Measurements from ENCODE around the gene PRDM16. TPM values are rescaled to one million over a fixed set of nuclear protein-coding genes. Genes with fewer than 3 reads are reported as not detected.

The PRDM16 gene
- total and polyA plus RNA-seq, 2 of the 8 experiments (the other 6 are each of a cell fraction or from before 2014, with no cell fraction given) = 0.39 to 0.43 TPM

DNA sequence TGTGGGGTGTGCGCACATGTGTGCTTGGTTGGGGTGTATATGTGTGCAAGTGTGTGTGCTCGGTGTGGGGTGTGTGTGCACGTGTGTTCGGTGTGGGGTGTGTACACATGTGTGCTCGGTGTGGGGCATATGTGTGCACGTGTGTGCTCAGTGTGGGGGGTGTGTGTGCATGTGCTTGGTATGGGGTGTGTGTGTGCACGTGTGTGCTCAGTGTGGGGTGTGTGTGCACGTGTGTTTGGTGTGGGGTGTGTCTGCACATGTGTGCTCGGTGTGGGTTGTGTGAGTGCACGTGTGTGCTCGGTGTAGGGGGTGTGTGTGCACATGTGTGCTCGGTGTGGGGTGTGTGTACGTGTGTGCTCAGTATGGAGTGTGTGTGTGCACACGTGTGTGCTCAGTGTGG lies 77.5 kb downstream of the PRDM16 start:
- Histone ChIP-seq H3K36me3 (ENCODE audit: control insufficient read depth in 2 of 4, insufficient read depth in 4 of 4, low read length in 3 of 4) (no peaks in the 10 kb centered on the region), H3K18ac (ENCODE audit: extremely low read depth, low read length) (no peak overlapping the region), H3K9me3 (ENCODE audit: insufficient read depth in 2 of 2, low read depth in 1 of 2, low read length in 1 of 2) (no peaks in the 10 kb centered on the region; a peak in 1 of 4 replicates), H3K14ac (ENCODE audit: insufficient read length) (no peak overlapping the region), H4K5ac (ENCODE audit: insufficient read length, low read depth, low read length) (no peak overlapping the region), H4K91ac (replicated peaks; ENCODE audit: insufficient read length, low read length) (peak overlapping the region; percentile 27), H3K23ac (ENCODE audit: insufficient read length) (no peak overlapping the region), H4K8ac (ENCODE audit: extremely low read depth, insufficient read depth, low read length) (no peak overlapping the region), H2BK5ac (ENCODE audit: low read depth, low read length) (no peak overlapping the region), H3K27me3 (replicated peaks in 1 of 4; ENCODE audit: control insufficient read depth in 3 of 4, extremely low read depth in 1 of 4, insufficient read depth in 3 of 4, low read length in 3 of 4) (no peaks in the 10 kb centered on the region), H3K79me1 (ENCODE audit: low read depth, low read length) (no peaks in the 10 kb centered on the region), H3K79me2 (ENCODE audit: control insufficient read depth in 1 of 2, insufficient read depth in 2 of 2, low read length in 2 of 2) (no peaks in the 10 kb centered on the region), H2BK12ac (ENCODE audit: low read depth, low read length) (no peak overlapping the region), H3K4ac (replicated peaks; ENCODE audit: insufficient read length, low read depth, low read length) (no peak overlapping the region), H3K27ac (ENCODE audit: low read depth, low read length) (no peak overlapping the region), H3K4me2 (ENCODE audit: insufficient read depth in 1 of 2, low read depth in 2 of 2, low read length in 2 of 2) (no peak overlapping the region), H2AFZ (ENCODE audit: low read length) (no peak overlapping the region), H3K56ac (replicated peaks; ENCODE audit: insufficient read length, low read depth, low read length) (no peak overlapping the region), H3K4me3 (ENCODE audit: extremely low read depth in 1 of 4, insufficient read depth in 2 of 4, low read depth in 3 of 4, low read length in 4 of 4) (no peak overlapping the region), H3K23me2 (ENCODE audit: low read depth, low read length) (no peaks in the 10 kb centered on the region), H2BK120ac (replicated peaks; ENCODE audit: low read depth, low read length) (no peak overlapping the region), H3K9ac (replicated peaks in 1 of 4; ENCODE audit: extremely low read depth in 1 of 4, low read depth in 3 of 4, low read length in 3 of 4) (no peak overlapping the region), H2AK5ac (ENCODE audit: low read depth, low read length) (no peak overlapping the region), H4K20me1 (replicated peaks in 1 of 2; ENCODE audit: control insufficient read depth in 1 of 2, insufficient read depth in 2 of 2, low read length in 2 of 2) (no peaks in the 10 kb centered on the region), H3K4me1 (replicated peaks in 1 of 4; ENCODE audit: control insufficient read depth in 3 of 4, insufficient read depth in 4 of 4, low read length in 3 of 4) (no peaks in the 10 kb centered on the region), H2BK20ac (ENCODE audit: low read length) (no peak overlapping the region), H2BK15ac (ENCODE audit: low read length) (no peak overlapping the region)
- TF ChIP-seq, protein P1, sequence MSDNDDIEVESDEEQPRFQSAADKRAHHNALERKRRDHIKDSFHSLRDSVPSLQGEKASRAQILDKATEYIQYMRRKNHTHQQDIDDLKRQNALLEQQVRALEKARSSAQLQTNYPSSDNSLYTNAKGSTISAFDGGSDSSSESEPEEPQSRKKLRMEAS (IDR thresholded peaks at IDR 0.05) = no peak
- TF ChIP-seq SIN3A (conservative IDR thresholded peaks at IDR 0.05 in 1 of 2, IDR thresholded peaks at IDR 0.05 in 1 of 2; ENCODE audit: low read depth in 1 of 2, low read length in 2 of 2) = no peak
- no peak for TF ChIP-seq YY1 (IDR thresholded peaks at IDR 0.05; ENCODE audit: low read depth, low read length)
- TF ChIP-seq BCL11A (IDR thresholded peaks at IDR 0.05; ENCODE audit: low read depth in 2 of 2, low read length in 2 of 2) = no peak
- TF ChIP-seq, protein P2, sequence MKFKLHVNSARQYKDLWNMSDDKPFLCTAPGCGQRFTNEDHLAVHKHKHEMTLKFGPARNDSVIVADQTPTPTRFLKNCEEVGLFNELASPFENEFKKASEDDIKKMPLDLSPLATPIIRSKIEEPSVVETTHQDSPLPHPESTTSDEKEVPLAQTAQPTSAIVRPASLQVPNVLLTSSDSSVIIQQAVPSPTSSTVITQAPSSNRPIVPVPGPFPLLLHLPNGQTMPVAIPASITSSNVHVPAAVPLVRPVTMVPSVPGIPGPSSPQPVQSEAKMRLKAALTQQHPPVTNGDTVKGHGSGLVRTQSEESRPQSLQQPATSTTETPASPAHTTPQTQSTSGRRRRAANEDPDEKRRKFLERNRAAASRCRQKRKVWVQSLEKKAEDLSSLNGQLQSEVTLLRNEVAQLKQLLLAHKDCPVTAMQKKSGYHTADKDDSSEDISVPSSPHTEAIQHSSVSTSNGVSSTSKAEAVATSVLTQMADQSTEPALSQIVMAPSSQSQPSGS (IDR thresholded peaks at IDR 0.05; ENCODE audit: low read length) = no peak
- no peak for TF ChIP-seq TAF1 (IDR thresholded peaks at IDR 0.05; ENCODE audit: low read depth, low read length)
- TF ChIP-seq EGR1 (IDR thresholded peaks at IDR 0.05; ENCODE audit: borderline replicate concordance, low read depth, low read length) = no peak
- no peak for TF ChIP-seq BRCA1 (IDR thresholded peaks at IDR 0.05; ENCODE audit: low read depth, low read length)
- TF ChIP-seq, protein P3, sequence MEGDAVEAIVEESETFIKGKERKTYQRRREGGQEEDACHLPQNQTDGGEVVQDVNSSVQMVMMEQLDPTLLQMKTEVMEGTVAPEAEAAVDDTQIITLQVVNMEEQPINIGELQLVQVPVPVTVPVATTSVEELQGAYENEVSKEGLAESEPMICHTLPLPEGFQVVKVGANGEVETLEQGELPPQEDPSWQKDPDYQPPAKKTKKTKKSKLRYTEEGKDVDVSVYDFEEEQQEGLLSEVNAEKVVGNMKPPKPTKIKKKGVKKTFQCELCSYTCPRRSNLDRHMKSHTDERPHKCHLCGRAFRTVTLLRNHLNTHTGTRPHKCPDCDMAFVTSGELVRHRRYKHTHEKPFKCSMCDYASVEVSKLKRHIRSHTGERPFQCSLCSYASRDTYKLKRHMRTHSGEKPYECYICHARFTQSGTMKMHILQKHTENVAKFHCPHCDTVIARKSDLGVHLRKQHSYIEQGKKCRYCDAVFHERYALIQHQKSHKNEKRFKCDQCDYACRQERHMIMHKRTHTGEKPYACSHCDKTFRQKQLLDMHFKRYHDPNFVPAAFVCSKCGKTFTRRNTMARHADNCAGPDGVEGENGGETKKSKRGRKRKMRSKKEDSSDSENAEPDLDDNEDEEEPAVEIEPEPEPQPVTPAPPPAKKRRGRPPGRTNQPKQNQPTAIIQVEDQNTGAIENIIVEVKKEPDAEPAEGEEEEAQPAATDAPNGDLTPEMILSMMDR (IDR thresholded peaks at IDR 0.05; ENCODE audit: control extremely low read depth in 1 of 3, insufficient read depth in 1 of 3, low read depth in 1 of 3, low read length in 3 of 3) = no peak
- DNase-seq (ENCODE audit: low read depth in 1 of 2, low spot score in 2 of 2) (no peak), FAIRE-seq (no peak)
- ChIA-PET POLR2A (ENCODE audit: partially characterized antibody) (no interaction called here), CTCF (ENCODE audit: partially characterized antibody) (no interaction called here)
- 90% methylated on average over 14 of the region's 14 CpGs; no CpG with 5 or more reads in 1 of the 2 experiments for WGBS, 2 experiments (ENCODE audit: extremely low coverage in 1 of 2, insufficient coverage in 1 of 2, insufficient read length in 1 of 2, insufficient replicate concordance in 2 of 2, low coverage in 1 of 2, low lambda C conversion rate in 2 of 2, missing lambda C conversion rate in 1 of 2)

All from H1 (cell line).